Neural crest cell (in vitro differentiated cells): ENCODE measurements around the gene PCSK5. TPM values are rescaled to one million over a fixed set of nuclear protein-coding genes. Genes with fewer than 3 reads are reported as not detected.

Experiments used
- DNase-seq: peaks from one replicate; pipeline ENCODE4 v3.0.0; 2021; ENCODE audit warnings: low read depth, mixed read lengths, low spot score
- H3K27ac Mint-ChIP-seq: one replicate; pipeline ENCODE4 v1.8.0; 2021; ENCODE audit warnings: mild to moderate bottlenecking, mixed read lengths; ENCODE audit not compliant: unreplicated experiment
- H3K27me3 Mint-ChIP-seq: 2 replicates; pipeline ENCODE4 v1.8.0; 2021; ENCODE audit warnings: low read depth, mild to moderate bottlenecking, mixed read lengths
- H3K36me3 Mint-ChIP-seq: 2 replicates; pipeline ENCODE4 v1.8.0; 2021; ENCODE audit warnings: low read depth, mild to moderate bottlenecking, mixed read lengths
- H3K4me1 Mint-ChIP-seq: 2 replicates; pipeline ENCODE4 v1.8.0; 2021; ENCODE audit warnings: mixed read lengths
- H3K4me3 Mint-ChIP-seq: one replicate; pipeline ENCODE4 v1.8.0; 2021; ENCODE audit warnings: mild to moderate bottlenecking, mixed read lengths
- H3K9me3 Mint-ChIP-seq: 2 replicates; pipeline ENCODE4 v1.8.0; 2021; ENCODE audit warnings: mixed read lengths
- CTCF ChIP-seq: fragments of 200-600 bp; sonication (generic); conservative IDR thresholded peaks from 2 replicates; pipeline ENCODE4 v1.5.0; 2021; ENCODE audit warnings: antibody characterized with exemption, mild to moderate bottlenecking
- total RNA-seq: library from RNA; stranded (reverse); gene quantifications from 2 replicates; pipeline ENCODE4 v1.2.1, GENCODE V29; 2021

The PCSK5 gene
- total RNA-seq, 1 donor from 2014 or later = 3.1 TPM

DNA sequence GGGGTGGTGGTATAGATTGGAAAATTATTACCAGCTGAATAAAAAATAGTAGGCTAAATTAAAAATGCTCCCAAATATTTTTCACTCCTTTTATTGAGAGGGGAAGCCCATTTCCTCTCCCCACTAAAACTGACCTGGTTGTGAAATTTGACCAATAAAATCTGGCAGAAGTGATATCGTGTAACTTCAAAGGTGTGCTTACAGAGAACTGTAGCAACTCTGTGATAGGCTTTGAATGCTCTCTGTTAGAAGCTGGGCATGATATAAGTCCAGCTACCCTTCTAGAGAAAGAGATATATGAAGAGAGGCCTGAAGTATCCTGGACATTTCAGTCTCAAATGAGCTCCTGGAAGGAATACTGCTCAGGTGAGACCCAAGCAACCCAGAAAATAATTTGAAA is 513.9 kb downstream of the PCSK5 start:
- H3K36me3 Mint-ChIP-seq = no peaks in the 10 kb centered on the region
- no peak for DNase-seq
- peaks cover 6% of the 10 kb centered on the region for H3K4me1 Mint-ChIP-seq
- H3K27ac Mint-ChIP-seq = no peak overlapping the region
- no peaks in the 10 kb centered on the region for H3K27me3 Mint-ChIP-seq
- no peak for TF ChIP-seq CTCF
- H3K9me3 Mint-ChIP-seq = no peaks in the 10 kb centered on the region
- H3K4me3 Mint-ChIP-seq = no peak overlapping the region

DNA sequence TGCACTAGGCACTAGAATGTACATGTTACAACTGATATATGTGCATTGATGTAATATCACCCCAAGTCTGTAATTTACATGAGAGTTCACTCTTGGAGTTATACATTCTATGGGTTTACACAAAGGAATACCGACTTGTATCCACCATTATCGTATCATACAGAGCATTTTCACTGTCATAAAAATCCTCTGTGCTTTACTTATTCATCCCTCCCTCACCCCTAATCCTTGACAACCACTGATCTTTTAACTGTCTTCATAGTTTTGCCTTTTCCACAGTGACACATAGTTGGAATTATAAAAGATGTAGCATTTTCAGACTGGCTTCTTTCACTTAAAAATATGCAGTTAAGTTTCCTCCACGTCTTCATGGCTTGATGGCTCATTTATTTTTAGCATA is 514.9 kb downstream of the PCSK5 start:
- Mint-ChIP-seq H3K27me3 (no peaks in the 10 kb centered on the region), H3K4me1 (peaks cover 6% of the 10 kb centered on the region), H3K27ac (no peak overlapping the region), H3K36me3 (no peaks in the 10 kb centered on the region), H3K9me3 (no peaks in the 10 kb centered on the region), H3K4me3 (no peak overlapping the region)
- no peak for DNase-seq
- TF ChIP-seq CTCF = no peak

DNA sequence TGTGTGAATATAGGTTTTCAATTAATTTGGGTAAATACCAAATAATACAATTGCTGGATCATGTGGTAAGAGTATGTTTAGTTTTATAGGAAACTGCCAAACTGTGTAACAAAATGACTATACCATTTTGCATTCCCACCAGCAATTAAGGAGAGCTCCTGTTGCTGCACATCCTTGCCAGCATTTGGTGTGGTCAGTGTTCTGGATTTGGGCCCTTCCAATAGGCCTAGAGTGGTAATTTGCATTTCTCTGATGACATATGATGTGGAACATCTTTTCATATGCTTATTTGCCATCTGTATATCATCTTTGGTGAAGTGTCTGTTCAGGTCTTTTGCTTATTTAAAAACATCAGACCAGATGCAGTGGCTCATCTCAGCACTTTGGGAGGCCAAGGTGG is 515.4 kb downstream of the PCSK5 start:
- no peak for TF ChIP-seq CTCF
- no peak overlapping the region for H3K27ac Mint-ChIP-seq
- H3K9me3 Mint-ChIP-seq = no peaks in the 10 kb centered on the region
- no peaks in the 10 kb centered on the region for H3K36me3 Mint-ChIP-seq
- no peaks in the 10 kb centered on the region for H3K27me3 Mint-ChIP-seq
- no peak for DNase-seq
- no peak overlapping the region for H3K4me3 Mint-ChIP-seq
- H3K4me1 Mint-ChIP-seq = peaks cover 6% of the 10 kb centered on the region
